Embryonic facial prominence (tissue), 1 donor: ENCODE measurements around the gene IAH1.

Experiments used
- DNase-seq: peaks from one replicate; pipeline ENCODE4 v3.0.0-alpha.2; 2016; ENCODE audit errors: extremely low spot score

IAH1 gene

GRCh38 chr2:9527995-9528787 lies 53.8 kb downstream of the IAH1 start:
- DNase-seq = no peak

GRCh38 chr2:9532421-9532820 lies 58.1 kb downstream of the IAH1 start:
- no peak for DNase-seq

- no peak for DNase-seq
Measured at GRCh38 chr2:9533663-9534062, 59.3 kb downstream of the IAH1 start.

- DNase-seq = no peak
Measured at GRCh38 chr2:9535177-9535576, 60.8 kb downstream of the IAH1 start.

GRCh38 chr2:9536504-9536903 lies 62.2 kb downstream of the IAH1 start:
- DNase-seq = no peak

GRCh38 chr2:9538000-9538507 lies 63.7 kb downstream of the IAH1 start:
- peak; percentile 25 for DNase-seq
